Stimulated activated CD4-positive, alpha-beta T cell treated with anti-CD3 and anti-CD28 coated beads, Interleukin-4, amount 100 ng/mL, for 1 hour (primary cell): ENCODE measurements around the gene HIP1.
A peak's percentile ranks its signal among the peaks of the same experiment; 100 is the strongest.
"Not testable (repeated sequence)": the region's sequence is repeated elsewhere in the genome, so short reads cannot be mapped to it uniquely, and the experiment has no call there.

Experiments
- DNase-seq: peaks from one replicate; pipeline ENCODE4 v3.0.0-alpha.2; 2020

The HIP1 gene

GRCh38 chr7:75738975-75739795 is 444 bp upstream of the HIP1 start:
- peak; percentile 99 for DNase-seq

- no peak for DNase-seq
These were observed 711 bp downstream of the HIP1 start for GRCh38 chr7:75737856-75738603.

GRCh38 chr7:75735581-75736350 is 3.0 kb downstream of the HIP1 start:
- no peak for DNase-seq

- no peak for DNase-seq
These were observed 3.9 kb downstream of the HIP1 start for GRCh38 chr7:75734586-75735458.

- DNase-seq = no peak
These were observed 5.7 kb downstream of the HIP1 start for GRCh38 chr7:75732764-75733630.

GRCh38 chr7:75732016-75732521 is 6.7 kb downstream of the HIP1 start:
- no peak for DNase-seq

GRCh38 chr7:75729851-75730274 is 8.9 kb downstream of the HIP1 start:
- no peak for DNase-seq

GRCh38 chr7:75727881-75728593 is 10.7 kb downstream of the HIP1 start:
- no peak for DNase-seq

GRCh38 chr7:75727351-75727750 is 11.4 kb downstream of the HIP1 start:
- not testable (repeated sequence) for DNase-seq

- DNase-seq = no peak
These were observed 13.4 kb downstream of the HIP1 start for GRCh38 chr7:75725306-75725705.

GRCh38 chr7:75723444-75723843 is 15.3 kb downstream of the HIP1 start:
- no peak for DNase-seq

- no peak for DNase-seq
These were observed 16.4 kb downstream of the HIP1 start for GRCh38 chr7:75722373-75722772.

GRCh38 chr7:75721922-75722321 is 16.8 kb downstream of the HIP1 start:
- DNase-seq = not testable (repeated sequence)

GRCh38 chr7:75721426-75721825 is 17.3 kb downstream of the HIP1 start:
- DNase-seq = no peak

- DNase-seq = no peak
These were observed 19.1 kb downstream of the HIP1 start for GRCh38 chr7:75719626-75720025.

- no peak for DNase-seq
These were observed 20.2 kb downstream of the HIP1 start for GRCh38 chr7:75718390-75719031.

- not testable (repeated sequence) for DNase-seq
These were observed 21.0 kb downstream of the HIP1 start for GRCh38 chr7:75717746-75718145.

- no peak for DNase-seq
These were observed 21.6 kb downstream of the HIP1 start for GRCh38 chr7:75716992-75717626.

- DNase-seq = no peak
These were observed 22.9 kb downstream of the HIP1 start for GRCh38 chr7:75715864-75716263.
